Measurements from ENCODE around the gene MRPS18A. TPM values are rescaled to one million over a fixed set of nuclear protein-coding genes. Genes with fewer than 3 reads are reported as not detected.
"Not testable (repeated sequence)": the region's sequence is repeated elsewhere in the genome, so short reads cannot be mapped to it uniquely, and the experiment has no call there.

MRPS18A gene
- total RNA-seq, 1 donor from 2014 or later, result 41.2 TPM

DNA sequence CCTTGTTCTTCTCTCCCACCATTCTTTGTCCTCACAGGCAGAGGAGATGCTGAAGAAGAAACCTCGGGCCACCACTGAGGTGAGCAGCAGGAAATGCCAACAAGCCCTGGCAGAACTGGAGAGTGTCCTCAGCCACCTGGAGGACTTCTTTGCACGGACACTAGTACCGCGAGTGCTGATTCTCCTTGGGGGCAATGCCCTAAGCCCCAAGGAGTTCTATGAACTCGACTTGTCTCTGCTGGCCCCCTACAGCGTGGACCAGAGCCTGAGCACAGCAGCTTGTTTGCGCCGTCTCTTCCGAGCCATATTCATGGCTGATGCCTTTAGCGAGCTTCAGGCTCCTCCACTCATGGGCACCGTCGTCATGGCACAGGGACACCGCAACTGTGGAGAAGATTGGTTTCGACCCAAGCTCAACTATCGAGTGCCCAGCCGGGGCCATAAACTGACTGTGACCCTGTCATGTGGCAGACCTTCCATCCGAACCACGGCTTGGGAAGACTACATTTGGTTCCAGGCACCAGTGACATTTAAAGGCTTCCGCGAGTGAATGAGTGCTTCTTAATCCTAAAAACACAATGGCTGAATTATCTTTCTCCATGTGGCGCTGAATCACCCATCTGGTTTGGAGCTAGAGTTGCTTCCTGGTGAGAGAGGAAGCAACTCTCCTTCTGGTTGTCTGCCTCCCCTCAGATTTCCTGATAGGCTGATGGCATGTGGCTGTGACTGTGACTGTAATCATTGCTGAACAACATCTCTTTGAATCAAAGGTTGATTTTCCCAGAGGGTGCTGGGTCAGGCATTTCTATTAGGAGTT is 47.4 kb downstream of the MRPS18A start:
- no peak for DNase-seq (ENCODE audit: extremely low read depth, low read depth, low spot score)

DNA sequence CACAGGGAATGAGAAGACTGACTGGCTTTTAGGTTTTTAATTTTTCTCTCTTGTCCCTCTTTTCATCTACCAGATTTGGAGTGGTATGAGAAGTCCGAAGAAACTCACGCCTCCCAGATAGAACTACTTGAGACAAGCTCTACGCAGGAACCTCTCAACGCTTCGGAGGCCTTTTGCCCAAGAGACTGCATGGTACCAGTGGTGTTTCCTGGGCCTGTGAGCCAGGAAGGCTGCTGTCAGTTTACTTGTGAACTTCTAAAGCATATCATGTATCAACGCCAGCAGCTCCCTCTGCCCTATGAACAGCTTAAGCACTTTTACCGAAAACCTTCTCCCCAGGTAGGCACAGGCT is 51.3 kb downstream of the MRPS18A start:
- DNase-seq (ENCODE audit: extremely low read depth, low read depth, low spot score), result no peak

- no peak for DNase-seq (ENCODE audit: extremely low read depth, low read depth, low spot score)
Observed at GRCh38 chr6:43635387-43636307, 51.9 kb downstream of the MRPS18A start, which contains the start of gene MAD2L1BP. MAD2L1BP (plus strand) TSS chr6:43635840; CDS start chr6:43635876, 36 bp downstream.

GRCh38 chr6:43634702-43635303 is 52.8 kb downstream of the MRPS18A start:
- DNase-seq (ENCODE audit: extremely low read depth, low read depth, low spot score), result no peak

DNA sequence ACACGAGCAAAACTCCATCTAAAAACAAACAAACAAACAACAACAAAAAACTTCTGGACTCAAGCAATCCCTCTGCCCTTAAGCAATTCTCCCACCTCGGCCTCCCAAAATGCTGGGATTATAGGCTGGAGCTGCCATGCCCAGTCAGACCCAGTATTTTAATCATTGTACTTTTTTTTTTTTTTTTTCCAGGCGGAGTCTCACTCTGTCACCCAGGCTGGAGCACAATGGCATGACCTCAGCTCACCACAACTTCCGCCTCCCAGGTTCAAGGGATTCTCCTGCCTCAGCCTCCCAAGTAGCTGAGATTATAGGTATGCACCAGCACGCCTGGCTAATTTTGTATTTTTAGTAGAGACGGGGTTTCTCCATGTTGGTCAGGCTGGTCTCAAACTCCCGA is 54.6 kb downstream of the MRPS18A start:
- not testable (repeated sequence) for DNase-seq (ENCODE audit: extremely low read depth, low read depth, low spot score)

- DNase-seq (ENCODE audit: extremely low read depth, low read depth, low spot score), result no peak
Observed at GRCh38 chr6:43630980-43631619, 56.5 kb downstream of the MRPS18A start.

GRCh38 chr6:43629505-43630300 is 57.9 kb downstream of the MRPS18A start:
- peak; percentile 89 for DNase-seq (ENCODE audit: extremely low read depth, low read depth, low spot score)

GRCh38 chr6:43629104-43629504 is 58.5 kb downstream of the MRPS18A start, which contains the start of gene GTPBP2:
GTPBP2 (minus strand) TSS chr6:43629264; CDS start chr6:43629162, 102 bp downstream.
- peak; percentile 76 for DNase-seq (ENCODE audit: extremely low read depth, low read depth, low spot score)

- no peak for DNase-seq (ENCODE audit: extremely low read depth, low read depth, low spot score)
Observed at GRCh38 chr6:43628393-43629103, 59.0 kb downstream of the MRPS18A start.

DNA sequence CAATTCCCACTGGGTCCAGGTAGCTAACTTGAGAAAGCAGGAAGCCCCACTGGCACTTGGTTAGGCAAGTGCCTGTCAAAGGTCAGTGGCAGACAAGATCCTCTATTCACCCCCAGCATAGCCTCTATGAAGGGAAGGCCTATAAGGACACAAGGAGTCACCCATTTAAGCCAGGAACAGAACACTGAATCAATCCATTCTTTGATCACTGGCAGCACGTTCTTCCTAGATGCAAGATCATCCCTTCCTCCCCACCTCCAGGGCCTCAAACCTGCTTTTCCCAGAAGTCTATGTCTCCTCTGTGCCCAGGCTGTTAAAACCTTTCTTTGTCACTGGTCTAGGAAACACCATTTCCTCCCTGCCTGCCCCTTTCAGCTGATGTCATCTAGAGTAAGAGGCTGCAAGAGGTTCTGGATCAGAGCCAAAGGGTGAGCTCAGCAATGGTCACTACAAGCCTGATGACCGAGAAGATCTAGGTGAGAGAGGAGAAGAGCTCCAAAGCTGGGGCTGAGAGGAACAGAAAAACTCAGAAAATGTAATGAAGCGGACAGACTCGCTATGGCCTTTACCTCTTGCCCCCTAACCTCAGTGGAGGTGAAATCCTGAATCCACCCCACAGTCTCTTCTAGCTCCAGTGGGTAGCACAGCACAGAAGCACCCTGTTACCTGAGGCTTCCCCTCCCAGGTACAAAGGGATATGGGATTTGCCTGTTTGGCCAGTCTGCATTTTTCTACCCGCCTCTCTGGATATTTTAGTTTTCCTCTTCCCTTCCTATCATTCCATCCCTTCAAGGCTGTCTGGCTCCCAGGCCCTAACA is 60.4 kb downstream of the MRPS18A start:
- peak; percentile 91 for DNase-seq (ENCODE audit: extremely low read depth, low read depth, low spot score)

- no peak for DNase-seq (ENCODE audit: extremely low read depth, low read depth, low spot score)
Observed at GRCh38 chr6:43625393-43625992, 62.1 kb downstream of the MRPS18A start.

DNA sequence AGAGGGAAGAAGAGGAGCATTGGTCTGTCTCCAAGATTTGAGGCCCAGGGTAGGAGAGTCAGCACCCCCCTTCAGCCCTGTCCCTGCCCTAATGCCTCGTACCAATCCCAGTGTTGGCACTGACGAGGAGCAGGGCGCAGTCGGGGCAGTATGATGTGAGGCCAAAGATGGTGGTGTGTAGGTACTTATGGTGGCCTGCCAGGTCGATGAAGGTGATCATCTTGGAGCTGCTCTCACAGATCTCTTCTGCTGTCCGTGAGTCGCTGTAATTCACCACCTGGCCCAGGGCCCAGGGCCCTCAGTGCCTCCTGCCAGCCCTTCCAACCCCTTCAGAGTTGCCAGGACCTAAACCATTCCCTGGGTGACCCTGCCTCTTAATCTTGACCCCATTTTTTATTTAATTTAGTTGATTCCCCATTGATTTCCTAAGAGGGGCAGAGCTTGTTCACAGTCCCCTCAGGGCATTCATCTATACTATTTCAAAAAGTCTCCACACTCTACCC is 62.8 kb downstream of the MRPS18A start:
- DNase-seq (ENCODE audit: extremely low read depth, low read depth, low spot score), result no peak

DNA sequence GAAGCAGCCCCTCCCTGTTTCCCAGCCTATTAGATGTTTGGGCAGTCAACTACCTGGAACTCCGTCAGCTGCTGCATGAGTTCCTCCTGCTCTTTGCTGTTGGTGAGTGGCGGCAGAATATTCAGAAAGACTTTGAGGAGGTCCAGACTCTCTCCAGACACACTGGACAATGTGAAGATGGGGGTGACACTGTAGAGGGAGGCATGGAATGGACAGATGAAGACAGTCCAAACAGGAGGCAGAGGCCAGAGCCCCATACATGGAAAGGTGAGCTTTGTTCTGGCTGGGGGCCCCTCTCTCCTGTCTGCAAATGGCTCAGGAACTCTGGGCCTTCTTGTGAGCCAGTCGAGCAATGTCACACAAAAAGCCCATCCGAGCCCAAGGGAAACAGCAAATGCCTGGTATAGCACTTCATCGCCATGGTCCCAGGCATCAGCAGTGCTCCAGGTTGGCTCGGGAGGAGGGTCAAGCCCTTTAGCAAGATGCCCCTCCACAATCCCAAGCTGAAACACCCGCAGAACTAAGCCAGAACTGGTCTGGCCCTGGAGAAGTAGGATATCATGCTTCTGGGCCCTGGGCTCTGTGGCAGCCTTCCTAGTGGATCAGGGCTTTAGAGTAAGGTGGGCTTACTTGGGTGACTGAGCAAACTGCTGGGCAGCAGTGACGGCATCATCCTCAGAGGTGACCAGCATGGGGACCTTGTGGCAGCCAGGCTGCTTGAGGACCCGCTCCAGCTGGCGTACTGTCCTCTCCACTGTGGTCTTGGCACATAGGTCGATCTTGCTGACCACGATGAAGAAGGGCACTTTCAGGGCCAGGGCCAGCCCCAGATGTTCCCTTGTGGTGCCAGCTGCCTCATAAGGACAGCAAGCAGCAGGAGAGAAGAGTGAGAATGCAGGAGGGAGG is 63.5 kb downstream of the MRPS18A start:
- no peak for DNase-seq (ENCODE audit: extremely low read depth, low read depth, low spot score)

GRCh38 chr6:43622541-43622940 is 65.0 kb downstream of the MRPS18A start:
- no peak for DNase-seq (ENCODE audit: extremely low read depth, low read depth, low spot score)

DNA sequence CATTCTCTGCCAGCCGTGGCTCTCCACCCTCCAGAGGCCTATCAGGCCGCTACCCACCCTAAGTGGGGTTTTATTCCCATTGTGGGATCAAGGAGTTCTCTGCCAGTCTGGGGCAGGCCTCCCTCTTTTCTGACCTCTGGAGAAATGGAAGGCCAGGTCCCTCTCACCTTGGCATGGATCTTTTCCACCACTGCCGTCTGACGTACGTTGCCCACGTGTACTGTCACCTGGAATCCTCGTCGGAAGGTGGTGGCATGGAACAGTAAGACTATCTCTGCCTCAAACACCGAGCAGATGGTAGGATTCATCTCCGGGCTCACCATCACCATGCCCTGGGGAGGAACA is 65.8 kb downstream of the MRPS18A start:
- DNase-seq (ENCODE audit: extremely low read depth, low read depth, low spot score), result no peak
